Measurements from ENCODE around the gene LIMK1. TPM values are rescaled to one million over a fixed set of nuclear protein-coding genes. Genes with fewer than 3 reads are reported as not detected.

LIMK1 gene
- total and polyA plus RNA-seq, 2 of the 4 experiments (the other 2 are of a cell fraction), result 25.8 to 48.0 TPM

DNA sequence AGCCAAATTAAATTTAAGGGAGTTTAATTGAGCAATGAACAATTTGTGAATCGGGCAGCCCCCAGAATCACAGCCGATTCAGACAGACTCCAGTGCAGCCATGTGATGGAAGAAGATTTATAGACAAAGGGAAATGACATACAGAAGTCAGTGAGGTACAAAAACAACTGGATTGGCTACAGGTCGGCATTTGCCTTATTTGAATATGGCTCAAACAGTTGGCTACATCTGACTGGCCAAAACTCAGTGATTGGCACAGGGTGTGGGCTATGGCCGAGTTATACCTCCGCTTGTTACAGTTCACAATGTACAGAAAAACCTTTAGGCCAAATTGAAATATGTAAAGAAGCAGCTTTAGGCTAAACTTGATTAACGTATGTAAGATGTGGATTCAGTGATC is 59.8 kb downstream of the LIMK1 start:
- Histone ChIP-seq H3K27ac (ENCODE audit: insufficient read depth, low read length) (no peak overlapping the region), H4K8ac (ENCODE audit: low read depth in 2 of 2, low read length in 2 of 2) (no peak overlapping the region), H3K4me2 (ENCODE audit: low read depth, low read length) (no peak overlapping the region), H3K9me3 (ENCODE audit: control insufficient read depth, insufficient read depth, low read length) (peaks cover 6% of the 10 kb centered on the region), H2BK5ac (ENCODE audit: low read depth, low read length, poor library complexity, severe bottlenecking) (no peak overlapping the region), H3K9ac (ENCODE audit: low read depth, low read length) (no peak overlapping the region), H2BK20ac (ENCODE audit: low read depth, low read length) (no peak overlapping the region), H2AK9ac (replicated peaks; ENCODE audit: low read depth, low read length, poor library complexity) (no peak overlapping the region), H3K23ac (ENCODE audit: low read depth, low read length) (no peak overlapping the region), H2AFZ (replicated peaks; ENCODE audit: low read length, poor library complexity) (no peak overlapping the region), H4K5ac (ENCODE audit: low read depth, low read length) (no peak overlapping the region), H3K79me1 (ENCODE audit: low read depth in 1 of 2, low read length in 2 of 2) (no peaks in the 10 kb centered on the region), H2AK5ac (ENCODE audit: low read depth, low read length) (no peak overlapping the region), H3K4ac (ENCODE audit: low read depth, low read length) (no peak overlapping the region), H2BK15ac (ENCODE audit: low read depth, low read length) (no peak overlapping the region), H3K4me3 (ENCODE audit: insufficient read depth, low read depth, low read length) (no peak overlapping the region), H4K91ac (ENCODE audit: insufficient read depth, low read depth, low read length) (no peak overlapping the region), H3K56ac (ENCODE audit: extremely low read depth, insufficient read depth, low read length) (no peak overlapping the region), H3K9me1 (ENCODE audit: insufficient read depth, low read length) (0 out of 2 replicates have a peak, but pooled peaks cover 2% of the 10 kb centered on the region), H3K18ac (ENCODE audit: low read depth, low read length) (no peak overlapping the region), H3K36me3 (ENCODE audit: control insufficient read depth, insufficient read depth, low read length) (no peaks in the 10 kb centered on the region), H3K27me3 (ENCODE audit: control insufficient read depth, insufficient read depth, low read length) (no peaks in the 10 kb centered on the region), H4K20me1 (ENCODE audit: insufficient read depth, low read length) (no peaks in the 10 kb centered on the region), H2BK120ac (ENCODE audit: low read depth, low read length) (no peak overlapping the region), H3K14ac (replicated peaks; ENCODE audit: low read depth, low read length) (no peak overlapping the region), H3K4me1 (ENCODE audit: control insufficient read depth, insufficient read depth, low read length) (peaks cover 3% of the 10 kb centered on the region; the same call in 1 of the 2 replicates)
- TF ChIP-seq POLR2A (IDR thresholded peaks at IDR 0.05; ENCODE audit: low read depth, low read length), result no peak
- no peak for TF ChIP-seq CEBPB (IDR thresholded peaks at IDR 0.05; ENCODE audit: low read depth, low read length)
- no peak for TF ChIP-seq RFX5 (IDR thresholded peaks at IDR 0.05; ENCODE audit: low read depth, low read length)
- no peak for TF ChIP-seq SMC3 (IDR thresholded peaks at IDR 0.05; ENCODE audit: low read depth, low read length)
- no peak for TF ChIP-seq RCOR1 (IDR thresholded peaks at IDR 0.05; ENCODE audit: insufficient replicate concordance, low read length)
- TF ChIP-seq MAFK (IDR thresholded peaks at IDR 0.05; ENCODE audit: low read depth, low read length), result no peak
- ChIA-PET POLR2A (ENCODE audit: unreplicated experiment) (no interaction called here), CTCF (no interaction called here)
- dilution Hi-C loops (cut with HindIII; ENCODE audit: low sequenced_read_pairs, unreplicated experiment) (no loop called here), intact Hi-C loops (cut with micrococcal nuclease) (no loop called here), in situ Hi-C loops (cut with MboI; ENCODE audit: low sequenced_read_pairs) (no loop called here)
- BruUV-seq (replicated peaks), result no TSS peak
- whole genome bisulfite sequencing, 2 experiments (ENCODE audit: extremely low coverage in 2 of 2, insufficient read length in 1 of 2), result 83% methylated on average over 2 of the region's 6 CpGs; no CpG with 5 or more reads in 1 of the 2 experiments
- ATAC-seq (ENCODE audit: low read depth) (no peak), DNase-seq (no peak)

All from IMR-90 (cell line).